GM18519 (cell line): Measurements from ENCODE around the gene ATF5.
"Not testable (repeated sequence)": the region's sequence is repeated elsewhere in the genome, so short reads cannot be mapped to it uniquely, and the experiment has no call there.

ENCODE experiments used
- ATAC-seq: cut with Tn5 transposase; IDR thresholded peaks from one replicate; pipeline ENCODE4 v1.9.1; 2021; ENCODE audit warnings: mild to moderate bottlenecking, moderate library complexity; ENCODE audit not compliant: unreplicated experiment, low FRiP score

The ATF5 gene

DNA sequence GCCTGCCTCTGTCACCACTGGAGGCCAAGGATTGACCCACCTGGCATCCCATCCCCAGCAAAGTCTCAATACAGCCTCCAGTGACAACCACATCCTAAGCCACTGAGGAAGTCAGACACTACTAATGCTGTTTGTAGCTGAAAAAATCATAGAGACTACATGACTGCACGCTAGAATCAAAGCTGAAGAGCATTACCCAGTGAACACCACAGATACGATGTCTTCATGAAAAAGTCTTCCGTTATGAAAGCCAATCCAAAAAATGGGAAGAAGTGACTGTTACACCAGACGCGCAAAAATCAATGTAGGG, 11.4 kb downstream of the ATF5 start:
- ATAC-seq: no peak

GRCh38 chr19:49944567-49944966, 15.6 kb downstream of the ATF5 start:
- ATAC-seq: not testable (repeated sequence)

GRCh38 chr19:49946415-49946814, 17.4 kb downstream of the ATF5 start:
- no peak for ATAC-seq

DNA sequence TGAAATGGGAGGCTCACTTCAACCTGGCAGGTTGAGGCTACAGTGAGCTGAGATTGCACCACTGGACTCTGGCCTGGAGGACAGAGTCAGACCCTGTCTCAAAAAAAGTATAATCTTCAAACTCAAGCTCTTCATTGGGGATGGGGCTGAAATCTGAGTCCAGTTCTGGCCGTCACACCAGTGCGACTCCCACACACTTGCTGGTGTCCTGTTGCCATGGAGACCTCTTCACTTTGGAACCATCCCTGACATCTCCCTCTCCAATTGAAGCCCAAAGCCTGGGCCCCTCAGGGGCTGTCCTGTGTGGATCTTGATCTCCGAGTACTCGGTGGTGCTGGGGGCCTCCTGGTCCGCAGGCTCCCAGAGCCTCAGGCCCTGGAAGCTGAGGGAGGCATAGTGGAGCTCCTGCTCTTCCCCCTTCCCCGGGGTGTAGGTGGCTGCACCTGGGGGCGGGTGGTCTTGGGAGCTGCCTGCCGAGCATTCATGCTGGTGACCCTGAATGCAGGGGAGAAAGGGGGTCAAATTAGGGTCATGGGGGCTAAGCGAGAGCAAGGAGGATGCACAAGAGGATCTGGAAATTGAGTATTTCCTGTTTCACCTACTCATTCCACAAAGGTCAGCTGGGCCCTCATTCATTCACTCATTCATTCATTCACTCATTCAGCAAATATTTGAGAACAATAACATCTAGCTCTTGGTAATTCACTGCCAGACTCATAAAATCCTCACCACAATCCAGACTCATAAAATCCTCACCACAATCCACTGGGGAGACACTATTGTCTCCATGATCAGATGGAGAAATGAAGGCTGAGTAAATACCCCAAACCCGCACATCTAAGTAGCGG, 21.0 kb downstream of the ATF5 start:
- ATAC-seq: no peak

GRCh38 chr19:49950590-49950948, 21.6 kb downstream of the ATF5 start:
- no peak for ATAC-seq

GRCh38 chr19:49950956-49951526, 22.0 kb downstream of the ATF5 start:
- no peak for ATAC-seq

DNA sequence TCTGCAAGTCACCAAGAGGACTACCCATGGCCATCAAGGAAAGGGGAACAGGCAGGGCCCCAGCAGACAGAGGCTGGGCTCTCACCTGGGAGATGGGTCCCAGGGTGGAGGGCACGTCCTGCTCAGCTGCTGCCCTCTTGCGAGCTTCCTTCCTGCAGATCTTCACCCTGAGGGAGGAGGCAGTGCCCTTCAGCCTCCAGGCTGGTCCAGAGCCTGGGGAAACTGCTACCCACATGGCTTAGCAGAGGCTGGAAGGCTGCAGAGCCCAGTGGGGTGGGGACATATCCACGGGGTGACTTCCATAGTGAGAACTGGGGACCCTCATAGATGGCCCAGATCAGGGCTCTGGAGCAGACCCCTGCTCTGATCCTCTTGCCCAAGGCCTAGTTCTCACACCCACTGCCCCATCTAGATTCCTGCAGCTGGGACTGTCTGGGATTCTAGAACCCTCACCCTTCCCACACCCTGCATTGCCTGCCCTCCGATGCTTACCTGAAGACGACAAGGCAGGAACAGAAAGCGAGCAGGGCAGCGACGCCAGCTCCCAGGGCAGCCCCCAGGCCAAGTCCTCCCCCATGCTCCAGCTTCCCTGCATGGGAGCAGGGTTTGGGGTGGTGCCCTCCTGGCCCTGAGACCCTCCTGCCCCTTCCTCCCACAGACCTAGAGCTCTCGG, 22.9 kb downstream of the ATF5 start:
- ATAC-seq: no peak

- no peak for ATAC-seq
Observed at GRCh38 chr19:49952479-49952836, 23.5 kb downstream of the ATF5 start.

GRCh38 chr19:49952906-49953305, 23.9 kb downstream of the ATF5 start:
- no peak for ATAC-seq

- no peak for ATAC-seq
Observed at GRCh38 chr19:49953416-49953815, 24.4 kb downstream of the ATF5 start.

GRCh38 chr19:49954092-49954829, 25.3 kb downstream of the ATF5 start:
- ATAC-seq: no peak

DNA sequence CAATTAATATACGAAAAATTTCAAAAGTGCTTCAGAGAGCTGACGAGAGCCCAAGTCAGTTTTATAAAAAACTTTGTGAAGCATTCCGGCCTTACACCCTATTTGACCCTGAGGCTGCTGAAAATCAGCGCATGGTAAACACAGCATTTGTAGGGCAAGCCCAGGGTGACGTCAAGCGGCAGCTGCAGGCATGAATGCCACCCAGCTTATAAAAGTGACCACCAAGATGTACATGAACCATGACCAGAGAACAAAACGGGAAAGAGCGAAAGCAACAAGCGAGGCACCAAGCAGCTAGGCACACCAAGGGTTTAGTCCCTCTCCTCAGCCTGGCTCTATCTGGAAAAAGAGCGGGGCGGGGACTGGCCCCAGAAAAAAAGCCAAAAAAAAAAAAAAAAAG, 25.9 kb downstream of the ATF5 start:
- no peak for ATAC-seq

GRCh38 chr19:49956115-49956495, 27.1 kb downstream of the ATF5 start:
- no peak for ATAC-seq

- no peak for ATAC-seq
Observed at GRCh38 chr19:49957262-49957915, 28.4 kb downstream of the ATF5 start.

- not testable (repeated sequence) for ATAC-seq
Observed at GRCh38 chr19:49958144-49958543, 29.1 kb downstream of the ATF5 start.

DNA sequence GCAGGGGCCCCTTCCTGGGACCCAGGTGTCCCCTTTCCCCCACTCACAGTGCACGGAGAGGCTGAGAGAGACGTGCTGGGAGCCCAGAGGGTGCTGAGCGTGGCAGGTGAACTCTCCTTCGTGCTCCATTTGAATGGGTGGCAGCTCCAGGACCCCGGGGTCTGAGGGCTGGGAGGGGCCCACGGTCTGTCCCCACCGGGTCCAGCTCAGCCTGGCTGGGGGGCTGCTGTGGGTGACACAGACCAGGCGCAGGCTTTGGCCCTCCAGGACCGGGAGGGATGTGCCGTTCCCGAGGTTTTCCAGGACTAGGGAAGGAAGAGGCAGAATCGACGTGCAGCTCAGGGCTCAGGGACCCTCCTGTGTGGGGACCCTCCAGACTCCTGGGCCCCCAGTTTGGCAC, 29.6 kb downstream of the ATF5 start:
- ATAC-seq: not testable (repeated sequence)

DNA sequence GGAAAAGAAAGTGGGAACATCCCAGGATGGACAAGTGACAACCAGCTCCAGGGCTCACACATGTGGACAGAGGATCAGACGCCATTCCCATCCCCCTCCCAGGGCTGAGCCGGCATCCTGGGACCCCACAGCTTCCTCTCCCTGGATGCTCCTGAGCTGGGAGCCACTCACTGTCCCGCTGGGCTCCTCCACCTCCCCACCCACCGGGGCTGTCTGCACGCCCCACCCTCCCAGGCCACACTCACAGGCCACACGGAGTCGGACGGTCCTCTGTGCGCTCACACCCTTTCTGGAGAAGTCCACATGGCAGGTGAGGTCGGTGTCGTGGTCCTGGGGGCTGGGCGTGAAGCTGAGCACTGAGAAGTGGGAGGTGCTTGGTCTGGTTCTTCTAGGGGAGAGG, 30.9 kb downstream of the ATF5 start:
- not testable (repeated sequence) for ATAC-seq

DNA sequence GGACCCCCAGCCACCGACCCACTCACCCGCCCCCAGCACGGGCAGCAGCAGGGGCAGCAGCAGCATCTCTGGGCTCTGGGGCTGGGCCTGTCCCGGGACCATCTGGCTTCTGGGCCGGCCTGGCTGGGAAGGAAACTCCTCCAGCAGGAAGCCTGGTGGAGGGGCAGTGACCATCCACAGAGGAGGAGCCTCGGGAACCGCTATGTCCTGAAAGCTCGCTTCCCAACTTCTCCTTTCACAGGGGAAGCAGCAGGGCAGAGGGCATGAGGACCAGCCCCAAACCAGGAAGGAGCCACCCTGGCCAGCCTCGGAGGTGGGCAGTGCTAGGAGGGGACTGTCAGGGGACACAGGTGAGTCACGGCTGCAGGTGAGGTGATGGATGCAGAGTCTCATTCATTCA, 32.0 kb downstream of the ATF5 start, which contains the start of gene SIGLEC11:
TSS of gene SIGLEC11 (minus strand) at position 193 of the 400 bp plus-strand sequence. CDS start at position 102, 91 bp downstream.
- not testable (repeated sequence) for ATAC-seq

DNA sequence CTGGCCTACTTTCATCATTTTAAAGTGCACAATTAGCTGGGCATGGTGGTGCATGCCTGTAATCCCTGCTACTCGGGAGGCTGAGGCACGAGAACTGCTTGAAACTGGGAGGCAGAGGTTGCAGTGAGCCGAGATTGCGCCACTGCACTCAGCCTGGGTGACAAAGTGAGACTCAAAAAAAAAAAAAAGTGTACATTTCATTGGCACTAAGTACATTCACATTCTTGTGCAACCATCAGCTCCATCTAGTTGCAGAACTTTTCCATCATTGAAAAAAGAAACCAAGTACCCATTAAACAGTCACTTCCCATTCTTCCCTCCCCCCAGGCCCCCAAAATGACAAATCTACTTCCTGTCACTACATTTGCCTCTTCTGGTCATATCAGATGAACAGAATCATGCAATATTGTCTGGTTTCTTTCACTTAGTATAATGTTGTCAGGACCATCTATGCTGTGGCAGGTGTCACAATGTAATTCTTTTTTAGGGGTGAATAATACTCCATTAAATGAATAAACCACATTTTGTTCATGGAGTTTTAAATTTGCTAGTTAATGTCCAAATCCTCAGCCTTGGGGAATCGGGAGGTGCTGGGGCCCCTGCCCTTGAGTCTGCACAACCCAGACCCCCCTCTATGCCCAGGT, 39.4 kb downstream of the ATF5 start:
- ATAC-seq: no peak

DNA sequence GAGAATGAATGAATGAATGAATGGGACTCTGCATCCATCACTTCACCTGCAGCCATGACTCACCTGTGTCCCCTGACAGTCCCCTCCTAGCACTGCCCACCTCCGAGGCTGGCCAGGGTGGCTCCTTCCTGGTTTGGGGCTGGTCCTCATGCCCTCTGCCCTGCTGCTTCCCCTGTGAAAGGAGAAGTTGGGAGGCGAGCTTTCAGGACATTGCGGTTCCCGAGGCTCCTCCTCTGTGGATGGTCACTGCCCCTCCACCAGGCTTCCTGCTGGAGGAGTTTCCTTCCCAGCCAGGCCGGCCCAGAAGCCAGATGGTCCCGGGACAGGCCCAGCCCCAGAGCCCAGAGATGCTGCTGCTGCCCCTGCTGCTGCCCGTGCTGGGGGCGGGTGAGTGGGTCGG, 40.4 kb downstream of the ATF5 start:
- ATAC-seq: not testable (repeated sequence)
